DOHH2 (cell line): Measurements from ENCODE around the gene CAMTA1.

ENCODE experiments used
- CTCF ChIP-seq: fragments of 200-600 bp; sonication (generic); IDR thresholded peaks from one replicate; pipeline ENCODE4 v1.5.1; 2014; ENCODE audit warnings: antibody characterized with exemption, mild to moderate bottlenecking, low read depth, low read length; ENCODE audit not compliant: poor library complexity, severe bottlenecking
- EZH2phosphoT487 ChIP-seq: fragments of 200-600 bp; sonication (generic); IDR thresholded peaks from 2 replicates; pipeline ENCODE4 v1.6.1; 2017; ENCODE audit warnings: borderline replicate concordance, mild to moderate bottlenecking, antibody characterized with exemption, low read length, moderate library complexity, mixed read lengths

GRCh38 chr1:7810395-7810794 lies 1025.1 kb downstream of the CAMTA1 start:
- no peak for TF ChIP-seq CTCF
- no peak for TF ChIP-seq EZH2phosphoT487
